ENCODE results near the gene KCNQ1OT1. TPM values are rescaled to one million over a fixed set of nuclear protein-coding genes. Genes with fewer than 3 reads are reported as not detected.

Gene KCNQ1OT1
- total and polyA plus RNA-seq, 2 of the 4 experiments (the other 2 are of a cell fraction) = 0.14 to 2.0 TPM

DNA sequence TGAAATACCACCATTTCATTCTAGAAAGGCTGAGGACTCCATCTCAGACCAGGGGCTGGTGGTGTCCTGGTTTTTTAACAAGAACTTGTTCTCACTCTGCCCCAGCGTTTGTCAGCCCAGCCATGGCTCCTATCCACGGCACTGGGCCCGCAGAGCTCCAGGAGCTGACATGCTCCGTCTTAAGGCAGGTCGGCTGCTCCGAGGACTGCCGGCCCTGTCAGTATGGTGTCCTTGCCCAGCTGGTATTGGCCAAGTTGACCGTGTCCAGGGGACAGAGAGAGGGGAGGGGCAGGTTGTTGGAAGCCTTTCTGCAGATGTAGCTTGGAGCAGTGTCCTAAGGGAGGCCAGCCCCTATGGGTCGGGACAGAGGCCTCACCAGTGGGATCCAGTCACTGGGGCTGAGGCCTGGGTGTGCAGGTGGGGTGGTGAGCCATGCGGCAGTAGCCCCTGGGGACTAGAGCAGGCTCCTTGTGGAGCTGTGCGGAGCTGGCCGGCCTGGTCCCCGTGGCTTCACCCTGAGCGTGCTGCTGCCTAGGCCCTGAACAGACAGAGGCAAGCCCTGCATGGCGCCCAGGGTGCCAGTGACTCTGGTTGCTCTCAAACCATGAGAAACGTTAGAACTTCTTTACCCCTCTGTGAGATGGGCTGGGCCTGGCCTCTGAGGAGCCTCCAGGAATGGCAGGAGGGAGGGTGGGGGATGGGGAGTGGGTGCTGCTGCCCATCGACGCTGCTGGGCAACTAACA, 39.9 kb upstream of the KCNQ1OT1 start:
- no peak overlapping the region for H2AK5ac ChIP-seq (ENCODE audit: low read depth, low read length)
- no peak overlapping the region for H4K91ac ChIP-seq (ENCODE audit: insufficient read depth, low read depth, low read length)
- ChIA-PET POLR2A (ENCODE audit: unreplicated experiment) (no interaction called here), CTCF (no interaction called here)
- no peak overlapping the region for H4K8ac ChIP-seq (ENCODE audit: low read depth in 2 of 2, low read length in 2 of 2)
- H4K5ac ChIP-seq (ENCODE audit: low read depth, low read length) = no peak overlapping the region
- no peaks in the 10 kb centered on the region for H3K9me1 ChIP-seq (ENCODE audit: insufficient read depth, low read length)
- H3K4me3 ChIP-seq (ENCODE audit: insufficient read depth, low read depth, low read length) = no peak overlapping the region
- no peak overlapping the region for H2BK120ac ChIP-seq (ENCODE audit: low read depth, low read length)
- no peak overlapping the region for H3K4ac ChIP-seq (ENCODE audit: low read depth, low read length)
- H3K9ac ChIP-seq (ENCODE audit: low read depth, low read length) = no peak overlapping the region
- intact Hi-C loops (cut with micrococcal nuclease) (loop anchor here (5.0 kb wide), 1 partner anchor 88 kb away; no protein-coding TSS in a partner anchor), in situ Hi-C loops (cut with MboI; ENCODE audit: low sequenced_read_pairs) (no loop called here), dilution Hi-C loops (cut with HindIII; ENCODE audit: low sequenced_read_pairs, unreplicated experiment) (no loop called here)
- no peak overlapping the region for H3K56ac ChIP-seq (ENCODE audit: extremely low read depth, insufficient read depth, low read length)
- H2BK5ac ChIP-seq (ENCODE audit: low read depth, low read length, poor library complexity, severe bottlenecking) = no peak overlapping the region
- no peak overlapping the region for H3K27ac ChIP-seq (ENCODE audit: insufficient read depth, low read length)
- no peaks in the 10 kb centered on the region for H4K20me1 ChIP-seq (ENCODE audit: insufficient read depth, low read length)
- H2BK20ac ChIP-seq (ENCODE audit: low read depth, low read length) = no peak overlapping the region
- H3K27me3 ChIP-seq (ENCODE audit: control insufficient read depth, insufficient read depth, low read length) = no peaks in the 10 kb centered on the region; the same call in 1 of the 2 replicates
- no peak overlapping the region for H3K23ac ChIP-seq (ENCODE audit: low read depth, low read length)
- H2AFZ ChIP-seq (replicated peaks; ENCODE audit: low read length, poor library complexity) = no peak overlapping the region
- H3K36me3 ChIP-seq (ENCODE audit: control insufficient read depth, insufficient read depth, low read length) = no peaks in the 10 kb centered on the region
- no peaks in the 10 kb centered on the region for H3K9me3 ChIP-seq (ENCODE audit: control insufficient read depth, insufficient read depth, low read length)
- no TSS peak for BruUV-seq (replicated peaks)
- H3K18ac ChIP-seq (ENCODE audit: low read depth, low read length) = no peak overlapping the region
- peaks cover 19% of the 10 kb centered on the region for H3K4me1 ChIP-seq (ENCODE audit: control insufficient read depth, insufficient read depth, low read length)
- H3K4me2 ChIP-seq (ENCODE audit: low read depth, low read length) = no peak overlapping the region
- H3K79me1 ChIP-seq (ENCODE audit: low read depth in 1 of 2, low read length in 2 of 2) = no peaks in the 10 kb centered on the region
- 97% methylated on average over 13 of the region's 18 CpGs; no CpG with 5 or more reads in 1 of the 2 experiments for WGBS, 2 experiments (ENCODE audit: extremely low coverage in 2 of 2, insufficient read length in 1 of 2)
- H2BK15ac ChIP-seq (ENCODE audit: low read depth, low read length) = no peak overlapping the region
- H3K14ac ChIP-seq (replicated peaks; ENCODE audit: low read depth, low read length) = no peak overlapping the region
- TF ChIP-seq CEBPB (IDR thresholded peaks at IDR 0.05; ENCODE audit: low read depth, low read length) = no peak
- no peak for TF ChIP-seq RAD21 (IDR thresholded peaks at IDR 0.05; ENCODE audit: low read length)
- TF ChIP-seq RFX5 (IDR thresholded peaks at IDR 0.05; ENCODE audit: low read depth, low read length) = no peak
- TF ChIP-seq, protein P1, sequence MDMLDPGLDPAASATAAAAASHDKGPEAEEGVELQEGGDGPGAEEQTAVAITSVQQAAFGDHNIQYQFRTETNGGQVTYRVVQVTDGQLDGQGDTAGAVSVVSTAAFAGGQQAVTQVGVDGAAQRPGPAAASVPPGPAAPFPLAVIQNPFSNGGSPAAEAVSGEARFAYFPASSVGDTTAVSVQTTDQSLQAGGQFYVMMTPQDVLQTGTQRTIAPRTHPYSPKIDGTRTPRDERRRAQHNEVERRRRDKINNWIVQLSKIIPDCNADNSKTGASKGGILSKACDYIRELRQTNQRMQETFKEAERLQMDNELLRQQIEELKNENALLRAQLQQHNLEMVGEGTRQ (IDR thresholded peaks at IDR 0.05; ENCODE audit: low read depth, low read length) = no peak
- TF ChIP-seq POLR2A (IDR thresholded peaks at IDR 0.05; ENCODE audit: low read depth, low read length) = no peak
- TF ChIP-seq BHLHE40 (IDR thresholded peaks at IDR 0.05; ENCODE audit: low read depth, low read length) = no peak
- no peak for TF ChIP-seq CHD1 (IDR thresholded peaks at IDR 0.05; ENCODE audit: low read depth, low read length)
- no peak for TF ChIP-seq SMC3 (IDR thresholded peaks at IDR 0.05; ENCODE audit: low read depth, low read length)
- no peak for TF ChIP-seq MAFK (IDR thresholded peaks at IDR 0.05; ENCODE audit: low read depth, low read length)
- no peak for TF ChIP-seq MAZ (IDR thresholded peaks at IDR 0.05; ENCODE audit: borderline replicate concordance, low read depth, low read length)
- TF ChIP-seq NFE2L2 (IDR thresholded peaks at IDR 0.05; ENCODE audit: low read depth, low read length) = no peak
- TF ChIP-seq MXI1 (IDR thresholded peaks at IDR 0.05; ENCODE audit: borderline replicate concordance, low read depth, low read length) = no peak
- TF ChIP-seq, protein P2, sequence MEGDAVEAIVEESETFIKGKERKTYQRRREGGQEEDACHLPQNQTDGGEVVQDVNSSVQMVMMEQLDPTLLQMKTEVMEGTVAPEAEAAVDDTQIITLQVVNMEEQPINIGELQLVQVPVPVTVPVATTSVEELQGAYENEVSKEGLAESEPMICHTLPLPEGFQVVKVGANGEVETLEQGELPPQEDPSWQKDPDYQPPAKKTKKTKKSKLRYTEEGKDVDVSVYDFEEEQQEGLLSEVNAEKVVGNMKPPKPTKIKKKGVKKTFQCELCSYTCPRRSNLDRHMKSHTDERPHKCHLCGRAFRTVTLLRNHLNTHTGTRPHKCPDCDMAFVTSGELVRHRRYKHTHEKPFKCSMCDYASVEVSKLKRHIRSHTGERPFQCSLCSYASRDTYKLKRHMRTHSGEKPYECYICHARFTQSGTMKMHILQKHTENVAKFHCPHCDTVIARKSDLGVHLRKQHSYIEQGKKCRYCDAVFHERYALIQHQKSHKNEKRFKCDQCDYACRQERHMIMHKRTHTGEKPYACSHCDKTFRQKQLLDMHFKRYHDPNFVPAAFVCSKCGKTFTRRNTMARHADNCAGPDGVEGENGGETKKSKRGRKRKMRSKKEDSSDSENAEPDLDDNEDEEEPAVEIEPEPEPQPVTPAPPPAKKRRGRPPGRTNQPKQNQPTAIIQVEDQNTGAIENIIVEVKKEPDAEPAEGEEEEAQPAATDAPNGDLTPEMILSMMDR (conservative IDR thresholded peaks at IDR 0.05; ENCODE audit: low read depth, low read length) = no peak
- no peak for TF ChIP-seq FOS (IDR thresholded peaks at IDR 0.05; ENCODE audit: low read depth, low read length)
- TF ChIP-seq, protein P3, sequence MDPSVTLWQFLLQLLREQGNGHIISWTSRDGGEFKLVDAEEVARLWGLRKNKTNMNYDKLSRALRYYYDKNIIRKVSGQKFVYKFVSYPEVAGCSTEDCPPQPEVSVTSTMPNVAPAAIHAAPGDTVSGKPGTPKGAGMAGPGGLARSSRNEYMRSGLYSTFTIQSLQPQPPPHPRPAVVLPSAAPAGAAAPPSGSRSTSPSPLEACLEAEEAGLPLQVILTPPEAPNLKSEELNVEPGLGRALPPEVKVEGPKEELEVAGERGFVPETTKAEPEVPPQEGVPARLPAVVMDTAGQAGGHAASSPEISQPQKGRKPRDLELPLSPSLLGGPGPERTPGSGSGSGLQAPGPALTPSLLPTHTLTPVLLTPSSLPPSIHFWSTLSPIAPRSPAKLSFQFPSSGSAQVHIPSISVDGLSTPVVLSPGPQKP (IDR thresholded peaks at IDR 0.05; ENCODE audit: borderline replicate concordance, low read depth, low read length) = no peak
- no peak for TF ChIP-seq RCOR1 (IDR thresholded peaks at IDR 0.05; ENCODE audit: insufficient replicate concordance, low read length)
- no peak for ATAC-seq (ENCODE audit: low read depth)
- no peak for DNase-seq
- H2AK9ac ChIP-seq (replicated peaks; ENCODE audit: low read depth, low read length, poor library complexity) = no peak overlapping the region
